ENCODE results near the gene SLC1A2.

- no peak for TF ChIP-seq POLR2A (IDR thresholded peaks at IDR 0.05; ENCODE audit: extremely low read depth, insufficient read length)
- no peak for TF ChIP-seq CTCF (IDR thresholded peaks at IDR 0.05; ENCODE audit: low read depth, low read length)
- no peak for TF ChIP-seq MAX (IDR thresholded peaks at IDR 0.05; ENCODE audit: low read depth, low read length)
- no peak for TF ChIP-seq MYC (IDR thresholded peaks at IDR 0.05; ENCODE audit: low read depth, low read length)
Observed at GRCh38 chr11:35215945-35216344, 203.4 kb downstream of the SLC1A2 start.
